B cell (primary cell): ENCODE measurements around the gene CPA1. TPM values are rescaled to one million over a fixed set of nuclear protein-coding genes. Genes with fewer than 3 reads are reported as not detected.

ENCODE experiments used
- ATAC-seq: fragments of 200-7000 bp; cut with Tn5 transposase; one replicate; pipeline ENCODE4 v1.10.0; 2021; ENCODE audit warnings: low read depth, mild to moderate bottlenecking, moderate number of reproducible peaks, moderate library complexity
- CTCF ChIA-PET: fragments of 350-600 bp; sonication (Branson Sonifier 250); formaldehyde crosslinking; loops from one replicate; lab custom pipeline; 2021; ENCODE audit warnings: antibody characterized with exemption, inconsistent platforms; lab: Charles Lee
- POLR2A ChIA-PET: fragments of 350-600 bp; sonication (Branson Sonifier 250); formaldehyde crosslinking; loops from one replicate; lab custom pipeline; 2021; ENCODE audit warnings: antibody characterized with exemption; lab: Charles Lee
- DNase-seq: peaks from one replicate; pipeline ENCODE4 v3.0.0; 2013
- H2AFZ ChIP-seq: 2 replicates; pipeline ENCODE4 v1.6.1; 2012; ENCODE audit warnings: mild to moderate bottlenecking, low read depth, low read length; ENCODE audit not compliant: insufficient read depth, poor library complexity, severe bottlenecking
- H3K27ac ChIP-seq, 2 donors: 1 replicate in 1 of 2; 2 replicates in 1 of 2; pipeline ENCODE4 v1.5.1; 2012 to 2013; ENCODE audit warnings: low read length in 2 of 2, mild to moderate bottlenecking in 2 of 2, moderate library complexity in 1 of 2
- H3K27me3 ChIP-seq, 4 experiments: fragments of 200-600 bp in 1 of 4; sonication (generic) in 1 of 4; replicated peaks in 1 of 4; 1 replicate in 2 of 4; 2 replicates in 2 of 4; pipeline versions ENCODE4 v1.6.1 to v1.7.0; 2013 to 2016; ENCODE audit warnings: low read length in 3 of 4, mild to moderate bottlenecking in 2 of 4, mixed read lengths in 1 of 4, moderate library complexity in 1 of 4; ENCODE audit not compliant: insufficient read depth in 4 of 4, control insufficient read depth in 3 of 4; ENCODE audit errors: control extremely low read depth in 1 of 4
- H3K36me3 ChIP-seq, 2 experiments: replicated peaks in 1 of 2; 1 replicate in 1 of 2; 2 replicates in 1 of 2; pipeline versions ENCODE4 v1.6.1 to v1.7.1; 2013; ENCODE audit warnings: low read length in 1 of 2; ENCODE audit not compliant: insufficient read depth in 2 of 2, control insufficient read depth in 1 of 2; ENCODE audit errors: control extremely low read depth in 1 of 2, extremely low read depth in 1 of 2
- H3K4me1 ChIP-seq, 2 donors: fragments of 200-600 bp in 1 of 2; sonication (generic) in 1 of 2; 1 replicate in 1 of 2; 2 replicates in 1 of 2; pipeline versions ENCODE4 v1.5.1 to v1.6.1; 2013 to 2017; ENCODE audit warnings: low read length in 2 of 2; ENCODE audit not compliant: control insufficient read depth in 2 of 2, insufficient read depth in 2 of 2
- H3K4me2 ChIP-seq: replicated peaks from 2 replicates; pipeline ENCODE3; 2012; ENCODE audit warnings: mild to moderate bottlenecking, low read depth, low read length; ENCODE audit not compliant: poor library complexity, severe bottlenecking
- H3K4me3 ChIP-seq, 5 experiments: fragments of 200-600 bp in 1 of 5; sonication (generic) in 1 of 5; 1 replicate in 3 of 5; 2 replicates in 2 of 5; pipeline versions ENCODE4 v1.5.1 to v1.7.0; 2011 to 2016; ENCODE audit warnings: low read length in 4 of 5, mild to moderate bottlenecking in 4 of 5, low read depth in 2 of 5, control low read depth in 1 of 5, moderate library complexity in 1 of 5; ENCODE audit not compliant: insufficient read depth in 1 of 5; ENCODE audit errors: control extremely low read depth in 1 of 5, extremely low read depth in 1 of 5
- H3K79me2 ChIP-seq: fragments of 200-600 bp; sonication (generic); one replicate; pipeline ENCODE4 v1.6.0; 2016; ENCODE audit warnings: low read length; ENCODE audit not compliant: control insufficient read depth, insufficient read depth
- H3K9ac ChIP-seq: fragments of 200-600 bp; sonication (generic); 2 replicates; pipeline ENCODE4 v1.6.1; 2017; ENCODE audit warnings: mild to moderate bottlenecking, low read length, moderate library complexity
- H3K9me3 ChIP-seq, 3 donors: one replicate each; pipeline versions ENCODE4 v1.6.1 to v1.7.1; 2013; ENCODE audit warnings: low read length in 2 of 3; ENCODE audit not compliant: control insufficient read depth in 2 of 3, insufficient read depth in 1 of 3; ENCODE audit errors: control extremely low read depth in 1 of 3
- H4K20me1 ChIP-seq: 2 replicates; pipeline ENCODE4 v1.6.0; 2012; ENCODE audit warnings: mild to moderate bottlenecking, low read length; ENCODE audit not compliant: insufficient read depth, control insufficient read depth, poor library complexity, severe bottlenecking
- H3K27ac Mint-ChIP-seq: one replicate; pipeline ENCODE4 v1.8.0; 2021; ENCODE audit warnings: mixed read lengths
- H3K27me3 Mint-ChIP-seq: one replicate; pipeline ENCODE4 v1.8.0; 2021; ENCODE audit warnings: mixed read lengths
- H3K4me1 Mint-ChIP-seq: one replicate; pipeline ENCODE4 v1.8.0; 2021; ENCODE audit warnings: mixed read lengths
- H3K4me3 Mint-ChIP-seq: one replicate; pipeline ENCODE4 v1.8.0; 2021; ENCODE audit warnings: mixed read lengths
- H3K9me3 Mint-ChIP-seq: one replicate; pipeline ENCODE4 v1.8.0; 2022; ENCODE audit warnings: mixed read lengths; ENCODE audit not compliant: insufficient read depth
- CTCF ChIP-seq: fragments of 200-600 bp; IDR thresholded peaks from one replicate; pipeline ENCODE4 v1.8.0; 2022; ENCODE audit warnings: antibody characterized with exemption, mild to moderate bottlenecking
- EZH2 ChIP-seq: IDR thresholded peaks from 2 replicates; pipeline ENCODE4 v1.6.1; 2012; ENCODE audit warnings: borderline replicate concordance, low read depth, mild to moderate bottlenecking, moderate library complexity, low read length; ENCODE audit not compliant: insufficient read depth, poor library complexity, severe bottlenecking
- WGBS: methylation state at CpG from one replicate; pipeline ENCODE4 v1.1.5; 2013; ENCODE audit warnings: missing lambda C conversion rate; ENCODE audit not compliant: insufficient coverage; 5-methylcytosine and 5-hydroxymethylcytosine counted together
- intact Hi-C: fragments of 100-400 bp; cut with micrococcal nuclease; formaldehyde crosslinking; loops from one replicate; pipeline ENCODE4 v1.10.0; 2022
- polyA plus RNA-seq: library from polyadenylated mRNA; depleted of rRNA; stranded (reverse); fragments of >200 nt; gene quantifications from 2 replicates; pipeline ENCODE4 v1.2.3, GENCODE V29; 2012
- total RNA-seq, 2 donors: library from RNA; stranded (reverse); fragments of 120-200 nt in 1 of 2; gene quantifications; 1 replicate in 1 of 2; 2 replicates in 1 of 2; pipeline versions ENCODE4 v1.2.3 to v1.2.4, GENCODE V29; 2013 to 2022

CPA1 gene
- total and polyA plus RNA-seq, 2 donors (not counting 1 experiment from before 2014, with no cell fraction given): not detected

GRCh38 chr7:130409712-130410072 lies 29.4 kb downstream of the CPA1 start:
- ChIA-PET CTCF (no interaction called here), POLR2A (no interaction called here)
- no peak for DNase-seq
- Histone ChIP-seq H3K27me3 (no peaks in the 10 kb centered on the region), H2AFZ (no peak overlapping the region), H3K4me3 (no peak overlapping the region), H3K36me3 (no peaks in the 10 kb centered on the region), H3K4me2 (no peak overlapping the region), H4K20me1 (no peaks in the 10 kb centered on the region), H3K79me2 (no peaks in the 10 kb centered on the region), H3K4me1 (no peaks in the 10 kb centered on the region), H3K27ac (no peak overlapping the region), H3K9me3 (no peaks in the 10 kb centered on the region), H3K9ac (no peak overlapping the region)
- TF ChIP-seq EZH2: no peak
- TF ChIP-seq CTCF: no peak
- ATAC-seq: no peak
- 100% methylated on average over 3 of the region's 4 CpGs for WGBS
- Mint-ChIP-seq H3K4me3 (no peak overlapping the region), H3K27ac (no peak overlapping the region), H3K27me3 (no peaks in the 10 kb centered on the region), H3K4me1 (no peaks in the 10 kb centered on the region), H3K9me3 (no peaks in the 10 kb centered on the region)
- intact Hi-C loops: no loop called here

- Histone ChIP-seq H4K20me1 (no peaks in the 10 kb centered on the region), H3K4me3 (no peak overlapping the region), H3K27me3 (no peaks in the 10 kb centered on the region), H3K79me2 (no peaks in the 10 kb centered on the region), H3K9me3 (no peaks in the 10 kb centered on the region), H3K36me3 (no peaks in the 10 kb centered on the region), H3K4me2 (no peak overlapping the region), H2AFZ (no peak overlapping the region), H3K27ac (no peak overlapping the region), H3K9ac (no peak overlapping the region), H3K4me1 (no peaks in the 10 kb centered on the region)
- POLR2A ChIA-PET: no interaction called here
- intact Hi-C loops: no loop called here
- no peak overlapping the region for H3K27ac Mint-ChIP-seq
- CTCF ChIA-PET: no interaction called here
- TF ChIP-seq EZH2: no peak
- no peak for TF ChIP-seq CTCF
- peaks cover 4% of the 10 kb centered on the region for H3K4me1 Mint-ChIP-seq
- H3K27me3 Mint-ChIP-seq: no peaks in the 10 kb centered on the region
- no peaks in the 10 kb centered on the region for H3K9me3 Mint-ChIP-seq
- WGBS: 100% methylated on average over 1 of the region's 4 CpGs
- H3K4me3 Mint-ChIP-seq: no peak overlapping the region
- no peak for DNase-seq
- ATAC-seq: no peak
Observed at GRCh38 chr7:130410868-130411541, 30.7 kb downstream of the CPA1 start.
